GM12878 (cell line): ENCODE data around the gene NAA10. TPM values are rescaled to one million over a fixed set of nuclear protein-coding genes. Genes with fewer than 3 reads are reported as not detected.
A peak's percentile ranks its signal among the peaks of the same experiment; 100 is the strongest.

Experiments used
- ATAC-seq: fragments of 200-7000 bp; cut with Tn5 transposase; 3 replicates; pipeline ENCODE4 v1.9.1; 2020; ENCODE audit warnings: mild to moderate bottlenecking, moderate library complexity
- BruUV-seq: library from RNA; stranded (reverse); fragments of 400-500 nt; replicated peaks from 2 replicates; lab custom pipeline; 2021; lab: Mats Ljungman, UMichigan
- CTCF ChIA-PET: fragments of 300-600 bp; sonication (Branson Sonifier 250); formaldehyde crosslinking; extraction: SDS; loops from one replicate; lab custom pipeline; 2021; ENCODE audit warnings: inconsistent platforms; lab: Yijun Ruan, JAX
- POLR2A ChIA-PET: fragments of 350-600 bp; formaldehyde crosslinking; extraction: SDS; loops from one replicate; lab custom pipeline; 2021; ENCODE audit warnings: inconsistent platforms; lab: Charles Lee
- RAD21 ChIA-PET: fragments of 300-600 bp; sonication (Branson Sonifier 250); formaldehyde crosslinking; loops from one replicate; lab custom pipeline; 2023; ENCODE audit warnings: antibody characterized with exemption; ENCODE audit not compliant: unreplicated experiment; lab: Charles Lee
- SMC1A ChIA-PET: fragments of 300-600 bp; sonication (Branson Sonifier 250); formaldehyde crosslinking; loops from one replicate; lab custom pipeline; 2023; ENCODE audit not compliant: unreplicated experiment, uncharacterized antibody; lab: Charles Lee
- DNase-seq: peaks from one replicate; pipeline ENCODE4 v3.0.0-alpha.2; 2011; ENCODE audit warnings: low read depth, low spot score
- FAIRE-seq: peaks from 3 replicates; lab custom pipeline; 2011; peaks lifted over from hg19 to GRCh38; lab: Jason Lieb, UNC
- H2AFZ ChIP-seq: 2 replicates; pipeline ENCODE4 v1.6.0; 2011; ENCODE audit warnings: low read depth, low read length, control low read depth; ENCODE audit not compliant: control insufficient read depth
- H3K27ac ChIP-seq: 2 replicates; pipeline ENCODE4 v1.5.1; 2011; ENCODE audit warnings: control low read depth; ENCODE audit not compliant: control insufficient read depth, insufficient read depth
- H3K27me3 ChIP-seq, 2 experiments: replicated peaks in 1 of 2; 2 replicates each; pipeline versions ENCODE4 v1.6.0 to v1.6.1; 2011; ENCODE audit warnings: low read length in 1 of 2; ENCODE audit not compliant: control insufficient read depth in 2 of 2, insufficient read depth in 2 of 2
- H3K36me3 ChIP-seq, 2 experiments: 2 replicates each; pipeline ENCODE4 v1.5.1; 2011; ENCODE audit warnings: low read length in 1 of 2; ENCODE audit not compliant: control insufficient read depth in 2 of 2, insufficient read depth in 2 of 2
- H3K4me1 ChIP-seq: 2 replicates; pipeline ENCODE4 v1.6.1; 2011; ENCODE audit warnings: mild to moderate bottlenecking, low read length, moderate library complexity, mixed read lengths; ENCODE audit not compliant: control insufficient read depth, insufficient read depth
- H3K4me2 ChIP-seq: 2 replicates; pipeline ENCODE4 v1.6.0; 2011; ENCODE audit warnings: control low read depth; ENCODE audit not compliant: control insufficient read depth, insufficient read depth
- H3K4me3 ChIP-seq: fragments of 200-600 bp; sonication (generic); 2 replicates; pipeline ENCODE4 v1.5.1; 2016
- H3K79me2 ChIP-seq: 2 replicates; pipeline ENCODE4 v1.6.0; 2011; ENCODE audit warnings: low read length; ENCODE audit not compliant: control insufficient read depth, insufficient read depth
- H3K9ac ChIP-seq: 2 replicates; pipeline ENCODE4 v1.8.0; 2011; ENCODE audit warnings: low read length, control low read depth, mixed read lengths; ENCODE audit not compliant: control insufficient read depth, insufficient read depth
- H3K9me3 ChIP-seq: replicated peaks from 3 replicates; pipeline ENCODE4 v1.5.1; 2011; ENCODE audit warnings: mild to moderate bottlenecking, low read length; ENCODE audit not compliant: control insufficient read depth, insufficient read depth
- H4K20me1 ChIP-seq: 2 replicates; pipeline ENCODE4 v1.6.0; 2011; ENCODE audit not compliant: control insufficient read depth, insufficient read depth
- IRF4 ChIP-seq: IDR thresholded peaks from 2 replicates; pipeline ENCODE4 v1.6.1; 2011; ENCODE audit warnings: low read depth, low read length
- KDM1A ChIP-seq: fragments of 200-600 bp; sonication (generic); IDR thresholded peaks from 2 replicates; pipeline ENCODE4 v1.6.1; 2016; ENCODE audit warnings: borderline replicate concordance
- KLF5 ChIP-seq: fragments of 450-650 bp; IDR thresholded peaks from 2 replicates; pipeline ENCODE4 v1.6.1; 2014; ENCODE audit warnings: mild to moderate bottlenecking; ENCODE audit not compliant: partially characterized antibody
- MLLT1 ChIP-seq: fragments of 450-650 bp; IDR thresholded peaks from 2 replicates; pipeline ENCODE4 v1.6.1; 2016; ENCODE audit warnings: mild to moderate bottlenecking
- POLR2A ChIP-seq: IDR thresholded peaks from 2 replicates; pipeline ENCODE4 v1.6.1; 2011; ENCODE audit warnings: low read depth, mild to moderate bottlenecking, low read length
- RUNX3 ChIP-seq: IDR thresholded peaks from 2 replicates; pipeline ENCODE4 v1.6.1; 2012; ENCODE audit warnings: low read length, inconsistent platforms
- SP1 ChIP-seq: IDR thresholded peaks from one replicate; pipeline ENCODE4 v1.6.1; 2011; ENCODE audit warnings: low read depth, low read length
- WRNIP1 ChIP-seq: IDR thresholded peaks from 2 replicates; pipeline ENCODE4 v1.6.1; 2011; ENCODE audit warnings: low read depth, low read length, improper control_type of control experiment, borderline replicate concordance
- WGBS: methylation state at CpG from one replicate; pipeline ENCODE4 v1.1.6; 2016; ENCODE audit warnings: low lambda C conversion rate; ENCODE audit not compliant: insufficient replicate concordance, insufficient coverage; ENCODE audit errors: missing lambda C conversion rate; 5-methylcytosine and 5-hydroxymethylcytosine counted together
- in situ Hi-C: fragments of 300-500 bp; cut with MboI; formaldehyde crosslinking; loops from 9 replicates; pipeline ENCODE4 v1.14.3; 2018; ENCODE audit warnings: mixed read lengths
- intact Hi-C: fragments of 100-400 bp; cut with micrococcal nuclease; formaldehyde crosslinking; loops from one replicate; pipeline ENCODE4 v1.14.2; 2022; ENCODE audit not compliant: unreplicated experiment
- polyA plus RNA-seq, 11 experiments: library from polyadenylated mRNA; depleted of rRNA in 4 of 11; unstranded in 6 of 11; stranded (reverse) in 5 of 11; fragments of >200 nt; fragmentation: Nextera tagmentation in 4 of 11; fragmentation: Illumina TruSeq in 1 of 11; extraction: Ambion mirVana in 4 of 11; extraction: Trizol in 1 of 11; gene quantifications; 1 replicate in 1 of 11; 2 replicates in 10 of 11; pipeline versions ENCODE4 v1.2.1 to v1.2.3, GENCODE V29; 2011 to 2016; ENCODE audit warnings: inconsistent platforms in 2 of 11, missing spikeins in 2 of 11, low read depth in 1 of 11
- total RNA-seq, 4 experiments: library from RNA; depleted of rRNA in 3 of 4; stranded (reverse); fragments of >200 nt in 3 of 4; fragmentation: Illumina TruSeq in 1 of 4; extraction: Trizol in 1 of 4; gene quantifications; 2 replicates each; pipeline versions ENCODE4 v1.2.1 to v1.2.3, GENCODE V29; 2013 to 2021

The NAA10 gene
- total and polyA plus RNA-seq, 10 of the 15 experiments (the other 5 are each of a cell fraction or from before 2014, with no cell fraction given), result 7.9 to 212 (median 98.9) TPM

- no peak for TF ChIP-seq KLF5
- TF ChIP-seq WRNIP1, result no peak
Measured at GRCh38 chrX:153926858-153927671, 7.8 kb downstream of the NAA10 start (continued).

GRCh38 chrX:153926552-153926857 lies 8.3 kb downstream of the NAA10 start:
- POLR2A ChIA-PET, result interaction anchor here (0.8 to 5.8 kb wide), 11 partner anchors 8 to 200 kb away, joined by 3 to 68 read pairs (median 4); partner anchors contain the start of genes HCFC1, NAA10 and TMEM187
- intact Hi-C loops, result loop anchor here (2.0 to 5.0 kb wide), 4 partner anchors 44 to 446 kb away; partner anchors contain the start of genes ABCD1, BCAP31, FLNA and HCFC1

More at GRCh38 chrX:153926552-153926857, 8.3 kb downstream of the NAA10 start:
- no TSS peak for BruUV-seq
- Histone ChIP-seq H3K9ac (peak overlapping the region; percentile 97), H3K4me3 (peak overlapping the region; percentile 74), H3K4me2 (peak overlapping the region; percentile 93; the same call in 1 of the 2 replicates), H3K79me2 (peaks cover 39% of the 10 kb centered on the region), H2AFZ (peak overlapping the region; percentile 17; the same call in 1 of the 2 replicates), H3K27me3 (no peaks in the 10 kb centered on the region), H3K9me3 (no peaks in the 10 kb centered on the region; the same call in 2 of the 3 replicates), H3K4me1 (peaks cover 9% of the 10 kb centered on the region; the same call in 1 of the 2 replicates), H3K27ac (peak overlapping the region; percentile 98), H4K20me1 (no peaks in the 10 kb centered on the region), H3K36me3 (peaks cover 0 to 2% of the 10 kb centered on the region in 2 experiments; a peak in 3 of 4 replicates)
- CTCF ChIA-PET, result interaction anchor here (0.6 to 8.7 kb wide), 7 partner anchors 21 to 136 kb away, joined by 3 to 172 read pairs (median 3); partner anchors contain the start of gene RENBP
- FAIRE-seq, result no peak
- TF ChIP-seq MLLT1 (peak; percentile 51; the same call in 1 of the 2 replicates), SP1 (peak; percentile 46), KDM1A (no peak), RUNX3 (no peak), IRF4 (0 out of 2 replicates have a peak, but pooled peaks have one; percentile 16), POLR2A (peak; percentile 92)
- in situ Hi-C loops, result loop anchor here (10.0 kb wide), 1 partner anchor 58 kb away; no protein-coding TSS in a partner anchor
- 0% methylated on average over 3 of the region's 4 CpGs for WGBS
- RAD21 ChIA-PET, result interaction anchor here (1.1 to 6.2 kb wide), 4 partner anchors 9 to 81 kb away, joined by 3 to 48 read pairs (median 10); partner anchors contain the start of genes HCFC1 and NAA10
- peak; percentile 1 for ATAC-seq
- no peak for DNase-seq
- SMC1A ChIA-PET, result interaction anchor here (0.7 to 5.5 kb wide), 4 partner anchors 21 to 132 kb away, joined by 3 to 61 read pairs (median 12); partner anchors contain the start of genes IDH3G and SSR4
